ENCODE results near the gene AR.

- TF ChIP-seq POLR2AphosphoS5 (IDR thresholded peaks at IDR 0.05; ENCODE audit: insufficient read depth in 1 of 2, low read depth in 1 of 2) (no peak), CTCF (IDR thresholded peaks at IDR 0.05) (no peak), POLR2A (IDR thresholded peaks at IDR 0.05) (no peak)
Observed at GRCh38 chrX:67564475-67564874, 20.7 kb downstream of the AR start.

Measured in vagina (tissue), 2 donors.